Progenitor cell of endocrine pancreas (in vitro differentiated cells): ENCODE results near the gene BAZ2B. TPM values are rescaled to one million over a fixed set of nuclear protein-coding genes. Genes with fewer than 3 reads are reported as not detected.

Experiments
- DNase-seq: peaks from one replicate; pipeline ENCODE4 v3.0.0; 2021; ENCODE audit warnings: low spot score; ENCODE audit not compliant: unreplicated experiment
- H3K27ac Mint-ChIP-seq: 2 replicates; pipeline ENCODE4 v1.8.0; 2021; ENCODE audit warnings: mild to moderate bottlenecking, moderate library complexity, mixed read lengths
- H3K27me3 Mint-ChIP-seq: 2 replicates; pipeline ENCODE4 v1.8.0; 2021; ENCODE audit warnings: mixed read lengths
- H3K36me3 Mint-ChIP-seq: 2 replicates; pipeline ENCODE4 v1.8.0; 2022; ENCODE audit warnings: mixed read lengths; ENCODE audit not compliant: insufficient read depth
- H3K4me1 Mint-ChIP-seq: 2 replicates; pipeline ENCODE4 v1.8.0; 2021; ENCODE audit warnings: low read depth, mixed read lengths
- H3K4me3 Mint-ChIP-seq: 2 replicates; pipeline ENCODE4 v1.8.0; 2021; ENCODE audit warnings: low read depth, mild to moderate bottlenecking, moderate library complexity, mixed read lengths
- H3K9me3 Mint-ChIP-seq: 2 replicates; pipeline ENCODE4 v1.8.0; 2021; ENCODE audit warnings: low read depth, mixed read lengths
- total RNA-seq: library from RNA; stranded (reverse); gene quantifications from 2 replicates; pipeline ENCODE4 v1.2.1, GENCODE V29; 2021
- TF ChIP-seq, protein P1 (sequence below): fragments of 200-600 bp; sonication (generic); IDR thresholded peaks from one replicate; pipeline ENCODE4 v1.5.0; 2021; ENCODE audit warnings: antibody characterized with exemption, mild to moderate bottlenecking; ENCODE audit not compliant: unreplicated experiment

Gene BAZ2B
- total RNA-seq, 1 donor from 2014 or later, result 155 TPM

DNA sequence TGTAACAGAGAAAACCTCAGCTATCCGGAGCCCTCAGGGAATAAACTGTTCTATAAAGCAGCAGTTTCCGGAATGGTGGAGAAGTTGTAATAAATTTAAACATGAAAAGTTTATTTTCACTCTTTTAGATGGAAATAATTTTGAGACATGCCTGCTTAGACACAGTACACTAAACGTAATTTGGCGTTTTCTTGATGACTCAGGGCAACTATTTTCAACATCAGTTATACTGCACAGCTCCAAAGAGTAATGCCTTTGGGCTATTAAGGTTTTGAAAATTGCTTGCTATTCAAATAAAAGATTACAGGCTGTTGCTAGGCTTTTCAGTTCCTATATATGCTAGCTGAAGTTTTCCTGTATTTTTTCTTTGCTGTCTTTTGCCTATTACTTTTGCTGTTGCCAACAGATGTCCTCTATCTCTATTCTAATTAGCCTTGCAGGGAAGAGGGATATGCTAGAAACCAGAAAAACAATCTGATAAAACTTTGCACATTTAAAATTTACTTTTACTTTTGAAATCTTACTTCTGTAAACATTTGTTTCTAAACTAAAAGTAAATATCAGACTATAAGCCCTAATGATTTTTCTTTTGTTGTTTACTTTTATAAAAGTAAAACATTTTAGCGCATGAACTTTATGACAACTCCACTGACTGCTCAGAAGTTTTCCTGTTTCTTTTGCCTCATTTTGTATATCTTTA lies 216.5 kb downstream of the BAZ2B start:
- H3K4me1 Mint-ChIP-seq, result peaks cover 5% of the 10 kb centered on the region
- no peak overlapping the region for H3K4me3 Mint-ChIP-seq
- peaks cover 8% of the 10 kb centered on the region for H3K36me3 Mint-ChIP-seq
- no peaks in the 10 kb centered on the region for H3K9me3 Mint-ChIP-seq
- no peaks in the 10 kb centered on the region for H3K27me3 Mint-ChIP-seq
- TF ChIP-seq, protein P1, sequence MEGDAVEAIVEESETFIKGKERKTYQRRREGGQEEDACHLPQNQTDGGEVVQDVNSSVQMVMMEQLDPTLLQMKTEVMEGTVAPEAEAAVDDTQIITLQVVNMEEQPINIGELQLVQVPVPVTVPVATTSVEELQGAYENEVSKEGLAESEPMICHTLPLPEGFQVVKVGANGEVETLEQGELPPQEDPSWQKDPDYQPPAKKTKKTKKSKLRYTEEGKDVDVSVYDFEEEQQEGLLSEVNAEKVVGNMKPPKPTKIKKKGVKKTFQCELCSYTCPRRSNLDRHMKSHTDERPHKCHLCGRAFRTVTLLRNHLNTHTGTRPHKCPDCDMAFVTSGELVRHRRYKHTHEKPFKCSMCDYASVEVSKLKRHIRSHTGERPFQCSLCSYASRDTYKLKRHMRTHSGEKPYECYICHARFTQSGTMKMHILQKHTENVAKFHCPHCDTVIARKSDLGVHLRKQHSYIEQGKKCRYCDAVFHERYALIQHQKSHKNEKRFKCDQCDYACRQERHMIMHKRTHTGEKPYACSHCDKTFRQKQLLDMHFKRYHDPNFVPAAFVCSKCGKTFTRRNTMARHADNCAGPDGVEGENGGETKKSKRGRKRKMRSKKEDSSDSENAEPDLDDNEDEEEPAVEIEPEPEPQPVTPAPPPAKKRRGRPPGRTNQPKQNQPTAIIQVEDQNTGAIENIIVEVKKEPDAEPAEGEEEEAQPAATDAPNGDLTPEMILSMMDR, result no peak
- H3K27ac Mint-ChIP-seq, result peak overlapping the region; percentile 31
- no peak for DNase-seq

DNA sequence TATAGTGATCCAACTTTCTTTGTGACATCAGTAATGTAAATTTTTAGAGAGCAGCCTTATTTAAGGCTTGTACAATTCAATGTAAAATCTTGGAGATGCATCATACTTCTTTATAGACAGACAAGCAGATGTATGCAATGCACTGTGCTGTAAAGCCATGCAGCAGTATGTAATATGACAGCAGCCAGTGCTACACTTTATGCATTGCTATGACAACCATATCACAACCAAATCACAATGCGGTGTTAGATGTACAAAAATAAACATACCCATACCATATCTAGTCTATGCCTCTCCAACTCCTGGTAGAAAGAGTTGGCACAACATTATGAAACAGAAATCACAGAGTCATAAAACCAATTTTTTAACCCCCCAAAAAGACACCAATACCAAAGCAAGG lies 219.5 kb downstream of the BAZ2B start:
- H3K9me3 Mint-ChIP-seq, result no peaks in the 10 kb centered on the region
- no peak overlapping the region for H3K27ac Mint-ChIP-seq
- TF ChIP-seq, protein P1, result no peak
- no peaks in the 10 kb centered on the region for H3K27me3 Mint-ChIP-seq
- H3K4me3 Mint-ChIP-seq, result no peak overlapping the region
- H3K36me3 Mint-ChIP-seq, result peaks cover 6% of the 10 kb centered on the region
- H3K4me1 Mint-ChIP-seq, result peaks cover 5% of the 10 kb centered on the region
- DNase-seq, result no peak

DNA sequence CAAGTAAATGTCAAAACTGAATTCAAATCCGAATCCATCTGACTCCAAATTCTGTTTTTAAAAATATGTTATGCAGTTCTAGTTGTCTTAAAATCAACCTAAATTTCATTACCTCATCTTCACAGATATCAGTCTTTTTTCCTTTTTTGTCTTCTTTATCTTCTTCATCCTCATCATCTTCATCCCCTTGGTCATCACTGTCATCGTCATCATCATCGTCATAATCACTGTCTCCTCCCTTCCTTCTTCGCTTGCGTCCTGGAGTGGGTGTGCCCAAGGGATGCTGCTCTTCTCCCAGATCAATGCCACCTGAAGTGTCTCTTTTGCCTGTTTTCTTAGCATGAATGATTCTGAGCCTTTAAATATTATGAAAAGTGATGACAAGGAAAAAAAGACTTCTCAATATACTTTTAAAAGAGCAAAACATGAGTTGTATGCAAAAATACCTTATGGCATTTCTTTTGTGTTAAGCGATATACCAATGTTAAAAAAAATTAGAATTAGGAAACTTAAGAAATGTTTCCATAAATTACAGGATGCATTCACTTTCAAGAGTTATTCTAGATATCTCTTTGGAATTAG lies 233.8 kb downstream of the BAZ2B start:
- H3K9me3 Mint-ChIP-seq, result no peaks in the 10 kb centered on the region
- no peaks in the 10 kb centered on the region for H3K27me3 Mint-ChIP-seq
- H3K36me3 Mint-ChIP-seq, result peaks cover 19% of the 10 kb centered on the region
- no peak for DNase-seq
- H3K27ac Mint-ChIP-seq, result no peak overlapping the region
- H3K4me3 Mint-ChIP-seq, result no peak overlapping the region
- TF ChIP-seq, protein P1, result no peak
- H3K4me1 Mint-ChIP-seq, result peaks cover 1% of the 10 kb centered on the region

DNA sequence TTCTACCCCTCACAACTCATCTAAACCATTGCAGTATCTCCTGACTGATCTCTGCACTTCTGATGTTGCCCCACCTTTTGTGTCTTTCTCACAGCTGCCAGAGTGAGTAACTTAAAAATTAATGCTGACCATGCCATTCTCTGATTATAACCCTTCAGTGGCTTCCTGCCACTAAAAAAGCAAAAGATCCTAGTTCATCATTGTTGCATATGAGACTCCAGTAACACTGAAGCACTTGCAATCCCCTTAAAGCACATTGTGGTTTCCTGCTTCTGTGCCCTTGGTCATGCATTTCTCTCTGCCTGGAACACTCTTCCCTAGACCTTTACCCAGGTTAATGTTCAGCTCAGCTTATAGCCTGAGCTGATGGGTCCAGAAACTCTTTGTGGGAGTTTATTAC lies 234.8 kb downstream of the BAZ2B start:
- Mint-ChIP-seq H3K27ac (no peak overlapping the region), H3K4me3 (no peak overlapping the region), H3K4me1 (peaks cover 1% of the 10 kb centered on the region), H3K27me3 (no peaks in the 10 kb centered on the region), H3K36me3 (peaks cover 16% of the 10 kb centered on the region), H3K9me3 (no peaks in the 10 kb centered on the region)
- no peak for DNase-seq
- TF ChIP-seq, protein P1, result no peak

GRCh38 chr2:159380685-159381239 lies 235.6 kb downstream of the BAZ2B start:
- H3K27ac Mint-ChIP-seq, result no peak overlapping the region
- H3K4me3 Mint-ChIP-seq, result no peak overlapping the region
- TF ChIP-seq, protein P1, result no peak
- H3K4me1 Mint-ChIP-seq, result peaks cover 1% of the 10 kb centered on the region
- no peak for DNase-seq
- no peaks in the 10 kb centered on the region for H3K9me3 Mint-ChIP-seq
- H3K27me3 Mint-ChIP-seq, result no peaks in the 10 kb centered on the region
- H3K36me3 Mint-ChIP-seq, result peaks cover 15% of the 10 kb centered on the region
